ENCODE data around the gene SPTBN5.

- TF ChIP-seq MXI1 (conservative IDR thresholded peaks at IDR 0.05; ENCODE audit: poor library complexity, severe bottlenecking), result no peak
- TF ChIP-seq EP300 (conservative IDR thresholded peaks at IDR 0.05; ENCODE audit: poor library complexity, severe bottlenecking), result no peak
- TF ChIP-seq CTCF (IDR thresholded peaks at IDR 0.05; ENCODE audit: poor library complexity, severe bottlenecking), result no peak
- no peak for TF ChIP-seq POLR2AphosphoS5 (IDR thresholded peaks at IDR 0.05)
- TF ChIP-seq TAF1 (IDR thresholded peaks at IDR 0.05; ENCODE audit: low read depth), result no peak
- no peak for TF ChIP-seq EZH2 (IDR thresholded peaks at IDR 0.05; ENCODE audit: borderline replicate concordance, insufficient read depth, low read length, poor library complexity, severe bottlenecking)
- TF ChIP-seq RAD21 (conservative IDR thresholded peaks at IDR 0.05), result no peak
- TF ChIP-seq SMC3 (conservative IDR thresholded peaks at IDR 0.05; ENCODE audit: poor library complexity), result no peak
Measured at GRCh38 chr15:41861736-41862356, 32.0 kb downstream of the SPTBN5 start.
